ENCODE results near the gene MEGF11. TPM values are rescaled to one million over a fixed set of nuclear protein-coding genes. Genes with fewer than 3 reads are reported as not detected.

The MEGF11 gene
- total RNA-seq, 1 donor from 2014 or later, result not detected

GRCh38 chr15:66098022-66098363, 155.6 kb downstream of the MEGF11 start:
- H3K9me3 Mint-ChIP-seq, result no peaks in the 10 kb centered on the region
- intact Hi-C loops (cut with micrococcal nuclease), result no loop called here

GRCh38 chr15:66097151-66098021, 156.2 kb downstream of the MEGF11 start:
- Mint-ChIP-seq H3K4me3 (no peak overlapping the region), H3K36me3 (ENCODE audit: low read depth) (no peaks in the 10 kb centered on the region), H3K27ac (no peak overlapping the region), H3K4me1 (ENCODE audit: low read depth) (no peaks in the 10 kb centered on the region), H3K27me3 (ENCODE audit: insufficient read depth) (peaks cover 13% of the 10 kb centered on the region), H3K9me3 (no peaks in the 10 kb centered on the region)
- DNase-seq (ENCODE audit: low spot score), result no peak
- intact Hi-C loops (cut with micrococcal nuclease), result no loop called here

More at GRCh38 chr15:66098022-66098363, 155.6 kb downstream of the MEGF11 start:
- H3K27me3 Mint-ChIP-seq (ENCODE audit: insufficient read depth), result peaks cover 11% of the 10 kb centered on the region
- H3K4me1 Mint-ChIP-seq (ENCODE audit: low read depth), result no peaks in the 10 kb centered on the region
- no peak overlapping the region for H3K4me3 Mint-ChIP-seq
- H3K36me3 Mint-ChIP-seq (ENCODE audit: low read depth), result no peaks in the 10 kb centered on the region
- no peak overlapping the region for H3K27ac Mint-ChIP-seq
- DNase-seq (ENCODE audit: low spot score), result no peak

GRCh38 chr15:66096688-66097058, 156.9 kb downstream of the MEGF11 start:
- H3K27me3 Mint-ChIP-seq (ENCODE audit: insufficient read depth), result peaks cover 14% of the 10 kb centered on the region
- no peak overlapping the region for H3K27ac Mint-ChIP-seq
- no peak for DNase-seq (ENCODE audit: low spot score)
- intact Hi-C loops (cut with micrococcal nuclease), result no loop called here
- H3K4me1 Mint-ChIP-seq (ENCODE audit: low read depth), result no peaks in the 10 kb centered on the region
- no peaks in the 10 kb centered on the region for H3K36me3 Mint-ChIP-seq (ENCODE audit: low read depth)
- H3K4me3 Mint-ChIP-seq, result no peak overlapping the region
- H3K9me3 Mint-ChIP-seq, result no peaks in the 10 kb centered on the region

- H3K4me1 Mint-ChIP-seq (ENCODE audit: low read depth), result no peaks in the 10 kb centered on the region
- no peak overlapping the region for H3K27ac Mint-ChIP-seq
- no peaks in the 10 kb centered on the region for H3K36me3 Mint-ChIP-seq (ENCODE audit: low read depth)
- no peaks in the 10 kb centered on the region for H3K9me3 Mint-ChIP-seq
- H3K27me3 Mint-ChIP-seq (ENCODE audit: insufficient read depth), result peaks cover 19% of the 10 kb centered on the region
- intact Hi-C loops (cut with micrococcal nuclease), result no loop called here
- DNase-seq (ENCODE audit: low spot score), result no peak
- H3K4me3 Mint-ChIP-seq, result no peak overlapping the region
Measured at GRCh38 chr15:66095871-66096687, 157.5 kb downstream of the MEGF11 start.

GRCh38 chr15:66094331-66094730, 159.2 kb downstream of the MEGF11 start:
- Mint-ChIP-seq H3K36me3 (ENCODE audit: low read depth) (no peaks in the 10 kb centered on the region), H3K27ac (no peak overlapping the region), H3K9me3 (no peaks in the 10 kb centered on the region), H3K4me1 (ENCODE audit: low read depth) (no peaks in the 10 kb centered on the region), H3K4me3 (no peak overlapping the region), H3K27me3 (ENCODE audit: insufficient read depth) (peaks cover 20% of the 10 kb centered on the region)
- DNase-seq (ENCODE audit: low spot score), result no peak
- intact Hi-C loops (cut with micrococcal nuclease), result no loop called here

GRCh38 chr15:66092053-66093016, 161.2 kb downstream of the MEGF11 start:
- H3K36me3 Mint-ChIP-seq (ENCODE audit: low read depth), result no peaks in the 10 kb centered on the region
- H3K27me3 Mint-ChIP-seq (ENCODE audit: insufficient read depth), result peaks cover 28% of the 10 kb centered on the region
- DNase-seq (ENCODE audit: low spot score), result no peak
- intact Hi-C loops (cut with micrococcal nuclease), result no loop called here
- H3K4me3 Mint-ChIP-seq, result no peak overlapping the region
- H3K27ac Mint-ChIP-seq, result no peak overlapping the region
- H3K4me1 Mint-ChIP-seq (ENCODE audit: low read depth), result no peaks in the 10 kb centered on the region
- H3K9me3 Mint-ChIP-seq, result no peaks in the 10 kb centered on the region

GRCh38 chr15:66089509-66089908, 164.0 kb downstream of the MEGF11 start:
- H3K4me1 Mint-ChIP-seq (ENCODE audit: low read depth), result no peaks in the 10 kb centered on the region
- peaks cover 35% of the 10 kb centered on the region for H3K27me3 Mint-ChIP-seq (ENCODE audit: insufficient read depth)
- H3K36me3 Mint-ChIP-seq (ENCODE audit: low read depth), result no peaks in the 10 kb centered on the region
- H3K27ac Mint-ChIP-seq, result no peak overlapping the region
- H3K4me3 Mint-ChIP-seq, result no peak overlapping the region
- intact Hi-C loops (cut with micrococcal nuclease), result no loop called here
- no peak for DNase-seq (ENCODE audit: low spot score)
- H3K9me3 Mint-ChIP-seq, result no peaks in the 10 kb centered on the region

GRCh38 chr15:66089049-66089448, 164.5 kb downstream of the MEGF11 start:
- H3K27ac Mint-ChIP-seq, result no peak overlapping the region
- H3K27me3 Mint-ChIP-seq (ENCODE audit: insufficient read depth), result peaks cover 35% of the 10 kb centered on the region
- no peaks in the 10 kb centered on the region for H3K9me3 Mint-ChIP-seq
- no peak overlapping the region for H3K4me3 Mint-ChIP-seq
- no peaks in the 10 kb centered on the region for H3K4me1 Mint-ChIP-seq (ENCODE audit: low read depth)
- intact Hi-C loops (cut with micrococcal nuclease), result no loop called here
- no peak for DNase-seq (ENCODE audit: low spot score)
- no peaks in the 10 kb centered on the region for H3K36me3 Mint-ChIP-seq (ENCODE audit: low read depth)

- Mint-ChIP-seq H3K4me3 (no peak overlapping the region), H3K9me3 (no peaks in the 10 kb centered on the region), H3K36me3 (ENCODE audit: low read depth) (no peaks in the 10 kb centered on the region), H3K27ac (no peak overlapping the region), H3K27me3 (ENCODE audit: insufficient read depth) (peaks cover 22% of the 10 kb centered on the region), H3K4me1 (ENCODE audit: low read depth) (no peaks in the 10 kb centered on the region)
- peak; percentile 8 for DNase-seq (ENCODE audit: low spot score)
- intact Hi-C loops (cut with micrococcal nuclease), result no loop called here
Measured at GRCh38 chr15:66085128-66085527, 168.4 kb downstream of the MEGF11 start.

GRCh38 chr15:66084704-66085103, 168.8 kb downstream of the MEGF11 start:
- Mint-ChIP-seq H3K9me3 (no peaks in the 10 kb centered on the region), H3K27ac (no peak overlapping the region), H3K4me1 (ENCODE audit: low read depth) (no peaks in the 10 kb centered on the region), H3K36me3 (ENCODE audit: low read depth) (no peaks in the 10 kb centered on the region), H3K27me3 (ENCODE audit: insufficient read depth) (peaks cover 22% of the 10 kb centered on the region), H3K4me3 (no peak overlapping the region)
- DNase-seq (ENCODE audit: low spot score), result no peak
- intact Hi-C loops (cut with micrococcal nuclease), result no loop called here

GRCh38 chr15:66080717-66081398, 172.7 kb downstream of the MEGF11 start:
- intact Hi-C loops (cut with micrococcal nuclease), result no loop called here
- H3K36me3 Mint-ChIP-seq (ENCODE audit: low read depth), result no peaks in the 10 kb centered on the region

GRCh38 chr15:66078929-66079275, 174.6 kb downstream of the MEGF11 start:
- intact Hi-C loops (cut with micrococcal nuclease), result no loop called here
- H3K27ac Mint-ChIP-seq, result no peak overlapping the region
- no peaks in the 10 kb centered on the region for H3K9me3 Mint-ChIP-seq
- no peaks in the 10 kb centered on the region for H3K4me1 Mint-ChIP-seq (ENCODE audit: low read depth)
- DNase-seq (ENCODE audit: low spot score), result no peak
- H3K27me3 Mint-ChIP-seq (ENCODE audit: insufficient read depth), result peaks cover 2% of the 10 kb centered on the region
- no peaks in the 10 kb centered on the region for H3K36me3 Mint-ChIP-seq (ENCODE audit: low read depth)
- no peak overlapping the region for H3K4me3 Mint-ChIP-seq

More at GRCh38 chr15:66080717-66081398, 172.7 kb downstream of the MEGF11 start:
- Mint-ChIP-seq H3K9me3 (no peaks in the 10 kb centered on the region), H3K27me3 (ENCODE audit: insufficient read depth) (peaks cover 5% of the 10 kb centered on the region), H3K4me1 (ENCODE audit: low read depth) (no peaks in the 10 kb centered on the region), H3K27ac (no peak overlapping the region), H3K4me3 (no peak overlapping the region)
- DNase-seq (ENCODE audit: low spot score), result no peak

Data from activated T-helper 1 cell treated with anti-CD3 and anti-CD28 coated beads, Interleukin-12 subunit alpha, Interleukin-12 subunit beta, Interleukin-2, Interleukin-4 antibody, amounts not matched to agents 30 ng/mL and 10 ng/mL and 1 ng/mL, durations not matched to agents 14 hours and 24 hours and 36 hours (primary cell).